Mesodermal cell (in vitro differentiated cells): ENCODE results near the gene FKBP9.
"Not testable (repeated sequence)": the region's sequence is repeated elsewhere in the genome, so short reads cannot be mapped to it uniquely, and the experiment has no call there.

Source experiments
- H3K27ac ChIP-seq: 2 replicates; pipeline ENCODE4 v1.7.0; 2013; ENCODE audit warnings: mild to moderate bottlenecking, low read depth, low read length, moderate library complexity; ENCODE audit not compliant: severe bottlenecking
- H3K36me3 ChIP-seq: 2 replicates; pipeline ENCODE4 v1.7.1; 2013; ENCODE audit warnings: mild to moderate bottlenecking, low read length, moderate library complexity; ENCODE audit not compliant: control insufficient read depth, insufficient read depth
- H3K4me1 ChIP-seq: one replicate; pipeline ENCODE4 v1.7.1; 2013; ENCODE audit warnings: mild to moderate bottlenecking, low read length; ENCODE audit not compliant: insufficient read depth, control insufficient read depth, poor library complexity, severe bottlenecking
- H3K4me3 ChIP-seq: 2 replicates; pipeline ENCODE4 v1.7.0; 2013; ENCODE audit warnings: low read length, control low read depth, mild to moderate bottlenecking; ENCODE audit not compliant: insufficient read depth, poor library complexity, severe bottlenecking; ENCODE audit errors: extremely low read depth
- H3K9me3 ChIP-seq: 2 replicates; pipeline ENCODE4 v1.7.1; 2013; ENCODE audit warnings: mild to moderate bottlenecking, low read length, moderate library complexity; ENCODE audit not compliant: control insufficient read depth
- WGBS, 2 experiments: methylation state at CpG; one replicate each; pipeline ENCODE4 v1.1.5; 2013; ENCODE audit warnings: missing lambda C conversion rate in 2 of 2; ENCODE audit not compliant: insufficient coverage in 2 of 2; 5-methylcytosine and 5-hydroxymethylcytosine counted together

The FKBP9 gene

DNA sequence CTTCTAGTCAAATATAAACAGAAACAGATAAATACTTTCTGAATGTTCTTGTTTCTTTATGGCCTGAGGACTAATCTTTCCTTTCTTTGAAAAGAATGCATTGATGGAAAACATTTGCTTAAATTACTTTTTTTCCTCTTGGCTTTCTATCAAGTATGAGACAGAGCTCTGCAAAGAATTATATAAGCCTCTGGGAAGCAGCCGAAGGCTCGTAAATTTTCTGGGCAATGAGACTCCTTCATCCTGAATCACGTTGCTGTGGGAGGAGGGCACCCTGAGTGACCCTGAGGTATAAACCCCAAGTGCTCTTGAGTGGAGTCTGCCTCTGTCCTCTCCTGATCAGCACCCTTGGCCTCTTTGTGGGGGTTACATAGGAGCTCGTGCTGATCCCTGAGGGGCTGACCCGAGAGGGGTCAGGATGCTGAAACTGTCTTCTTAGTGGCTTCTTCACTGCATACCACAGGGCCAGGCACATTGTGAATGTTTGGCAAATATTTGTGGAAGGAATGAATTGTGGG lies 33.9 kb downstream of the FKBP9 start:
- H3K36me3 ChIP-seq, H3K27ac ChIP-seq, H3K4me3 ChIP-seq, H3K4me1 ChIP-seq, H3K9me3 ChIP-seq: not testable (repeated sequence)
- WGBS, 2 experiments, result no CpG with 5 or more reads among the region's 5 CpGs

DNA sequence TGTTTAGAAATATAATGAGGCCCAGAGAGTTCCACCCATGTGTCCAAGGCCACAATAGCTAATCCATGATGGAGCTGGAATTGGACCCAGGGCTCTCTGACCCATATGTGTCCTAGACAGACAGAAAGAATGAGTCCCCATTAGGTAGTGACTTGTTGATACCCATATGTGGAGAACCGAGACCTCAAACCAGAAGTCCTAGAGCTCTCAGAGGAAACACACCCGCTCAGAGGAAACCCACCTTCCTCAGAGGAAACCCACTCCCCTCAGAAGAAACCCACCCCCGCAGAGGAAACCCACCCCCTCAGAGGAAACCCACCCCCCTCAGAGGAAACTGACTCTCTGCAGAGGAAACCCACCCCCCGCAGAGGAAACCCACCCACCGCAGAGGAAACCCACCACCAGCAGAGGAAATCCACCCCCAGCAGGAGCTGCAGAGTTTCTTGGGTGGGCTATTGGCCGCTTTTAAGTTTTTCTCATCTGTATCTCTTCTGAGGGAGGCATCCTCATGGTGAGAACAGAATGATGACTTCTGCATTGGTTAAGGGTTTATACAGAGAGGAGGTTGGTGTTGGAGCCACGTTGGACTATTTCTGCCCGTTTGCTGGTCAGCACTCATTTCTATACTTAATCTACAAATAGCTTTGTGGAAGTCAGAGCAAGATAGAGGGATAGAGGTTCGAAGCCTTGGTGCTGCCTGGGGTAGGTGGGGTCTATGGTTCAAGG lies 34.9 kb downstream of the FKBP9 start:
- H3K9me3 ChIP-seq, H3K36me3 ChIP-seq, H3K4me3 ChIP-seq, H3K27ac ChIP-seq, H3K4me1 ChIP-seq: not testable (repeated sequence)
- WGBS, 2 experiments, result 100% methylated on average over 2 of the region's 9 CpGs; no CpG with 5 or more reads in 1 of the 2 experiments

DNA sequence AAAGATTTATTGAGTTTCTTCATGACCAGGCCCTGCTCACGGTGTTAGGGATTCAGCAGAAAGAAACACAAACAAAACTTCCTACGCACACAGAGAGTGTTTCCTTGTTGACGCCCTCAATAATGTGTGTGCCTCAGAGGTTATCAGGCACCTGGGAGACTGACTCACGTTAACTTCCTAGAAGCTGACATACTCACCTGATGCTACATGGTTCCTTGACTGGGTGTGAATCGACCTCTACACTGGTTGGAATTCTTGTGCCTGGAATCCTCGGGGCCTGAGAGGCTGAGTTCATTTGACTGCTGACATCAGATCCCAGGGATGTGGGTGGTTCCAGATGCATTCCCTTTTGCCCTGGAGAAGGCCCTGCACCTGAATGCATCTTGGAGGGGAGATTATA lies 35.5 kb downstream of the FKBP9 start:
- not testable (repeated sequence) for H3K4me1 ChIP-seq, H3K9me3 ChIP-seq, H3K36me3 ChIP-seq, H3K27ac ChIP-seq, H3K4me3 ChIP-seq
- 80% methylated on average over 1 of the region's 6 CpGs; no CpG with 5 or more reads in 1 of the 2 experiments for WGBS, 2 experiments

DNA sequence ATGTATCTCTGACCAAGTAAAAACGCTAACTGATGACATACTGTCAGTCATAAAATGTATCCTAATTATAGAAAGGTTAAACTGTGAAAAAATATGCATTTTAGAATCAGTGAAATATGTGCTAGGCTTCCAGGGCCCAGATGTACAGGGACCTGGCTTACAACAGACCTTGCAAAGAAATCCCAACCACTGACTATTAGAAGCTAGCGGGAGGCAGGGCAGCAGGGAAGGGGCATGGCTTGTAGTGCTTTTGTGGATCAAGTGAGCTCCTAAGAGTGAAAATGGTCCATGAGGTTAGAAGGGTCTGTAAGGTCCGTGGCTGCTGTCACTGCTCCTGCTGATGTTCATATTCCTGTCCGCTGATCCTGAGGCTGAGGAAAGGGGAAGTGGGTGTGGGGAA lies 40.7 kb downstream of the FKBP9 start:
- not testable (repeated sequence) for H3K4me1 ChIP-seq, H3K36me3 ChIP-seq, H3K4me3 ChIP-seq, H3K9me3 ChIP-seq
- WGBS, 2 experiments, result no CpG with 5 or more reads among the region's 4 CpGs
- peak overlapping the region; percentile 82 for H3K27ac ChIP-seq

DNA sequence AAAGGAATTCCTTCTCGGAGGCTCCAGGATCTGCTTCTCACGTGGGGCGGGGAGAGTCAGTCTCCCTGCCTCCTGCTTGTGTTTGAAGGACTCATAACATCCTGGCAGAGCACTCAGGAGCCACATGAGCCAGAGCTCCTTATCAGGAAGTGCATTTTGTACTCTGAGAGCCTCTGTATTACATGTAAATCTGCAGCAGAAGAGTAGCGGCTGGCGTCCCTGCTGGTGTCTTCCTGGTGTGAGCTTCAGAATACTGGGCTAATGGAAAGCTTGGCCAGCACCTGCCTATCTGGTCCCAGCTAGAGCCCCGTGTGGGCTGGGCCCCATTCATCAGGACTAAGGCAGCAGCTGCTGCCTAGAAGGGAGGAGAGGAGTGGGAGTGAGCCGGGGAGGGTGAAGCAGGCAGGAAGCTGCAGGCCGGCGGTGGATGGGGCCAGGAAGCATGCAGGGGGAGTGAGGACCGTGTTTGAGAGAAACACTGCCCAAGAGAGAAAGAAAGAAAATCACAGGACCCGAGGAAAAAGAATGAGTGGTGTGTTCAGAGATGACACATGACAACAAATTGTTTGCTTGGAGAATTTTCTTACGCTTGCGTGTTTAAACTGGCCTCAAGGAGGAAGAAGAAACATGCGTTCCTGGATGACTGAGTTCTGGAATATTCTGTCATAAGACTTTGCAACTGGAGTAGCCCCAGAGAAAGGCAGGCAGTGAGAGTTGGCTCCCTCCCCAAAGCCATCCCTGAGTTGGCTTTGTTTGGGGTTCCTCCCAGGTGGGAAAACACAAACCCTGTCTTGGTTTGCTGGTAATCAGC lies 41.3 kb downstream of the FKBP9 start:
- WGBS, 2 experiments, result 36 to 37% methylated on average over 10 to 12 of the region's 14 CpGs
- H3K27ac ChIP-seq, result peak overlapping the region; percentile 82
- not testable (repeated sequence) for H3K4me3 ChIP-seq

DNA sequence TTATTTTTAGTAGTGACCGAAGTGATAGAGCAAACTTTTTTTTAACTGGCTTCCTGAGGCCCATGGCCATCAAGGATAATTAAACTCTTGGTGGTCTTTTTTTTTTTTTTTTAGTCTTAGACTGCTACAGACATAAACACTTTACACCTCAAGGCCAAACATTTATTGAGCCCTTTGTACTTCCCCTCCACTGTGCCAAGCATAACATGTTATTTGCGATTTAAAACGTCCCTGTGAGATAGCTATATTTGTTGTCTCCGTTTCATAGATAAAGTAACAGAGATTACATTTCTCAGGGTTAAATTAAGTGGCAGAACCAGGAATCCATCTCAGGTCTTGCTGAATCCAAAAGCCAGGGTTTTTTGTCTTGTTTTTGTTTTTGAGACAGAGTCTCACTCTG lies 42.1 kb downstream of the FKBP9 start:
- not testable (repeated sequence) for H3K4me1 ChIP-seq, H3K36me3 ChIP-seq, H3K9me3 ChIP-seq, H3K4me3 ChIP-seq
- H3K27ac ChIP-seq, result peak overlapping the region; percentile 82
- 100% methylated on average over 1 of the region's 4 CpGs; no CpG with 5 or more reads in 1 of the 2 experiments for WGBS, 2 experiments

More for the DNA sequence above, 41.3 kb downstream of the FKBP9 start:
- not testable (repeated sequence) for H3K36me3 ChIP-seq, H3K4me1 ChIP-seq, H3K9me3 ChIP-seq

DNA sequence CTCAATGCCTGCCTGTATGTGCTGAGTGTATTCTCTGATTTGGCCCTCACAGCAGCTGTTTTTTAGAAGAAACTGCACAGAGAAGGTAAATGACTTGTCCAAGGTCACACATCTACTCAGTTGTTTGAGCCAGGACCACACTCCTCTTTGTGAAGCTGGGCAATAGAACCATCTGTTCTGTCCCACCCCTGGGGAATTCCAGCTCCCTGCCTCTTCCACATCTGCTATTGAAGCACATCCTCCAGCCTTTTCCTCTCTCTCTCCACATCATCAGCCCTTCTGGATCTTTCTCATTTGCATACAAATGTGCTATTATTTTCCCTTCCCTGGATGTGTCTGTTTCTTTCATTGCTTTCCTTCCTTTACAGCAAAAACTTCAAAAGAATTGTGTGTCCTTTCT lies 45.9 kb downstream of the FKBP9 start:
- H3K4me3 ChIP-seq, H3K9me3 ChIP-seq, H3K4me1 ChIP-seq, H3K27ac ChIP-seq, H3K36me3 ChIP-seq: not testable (repeated sequence)

DNA sequence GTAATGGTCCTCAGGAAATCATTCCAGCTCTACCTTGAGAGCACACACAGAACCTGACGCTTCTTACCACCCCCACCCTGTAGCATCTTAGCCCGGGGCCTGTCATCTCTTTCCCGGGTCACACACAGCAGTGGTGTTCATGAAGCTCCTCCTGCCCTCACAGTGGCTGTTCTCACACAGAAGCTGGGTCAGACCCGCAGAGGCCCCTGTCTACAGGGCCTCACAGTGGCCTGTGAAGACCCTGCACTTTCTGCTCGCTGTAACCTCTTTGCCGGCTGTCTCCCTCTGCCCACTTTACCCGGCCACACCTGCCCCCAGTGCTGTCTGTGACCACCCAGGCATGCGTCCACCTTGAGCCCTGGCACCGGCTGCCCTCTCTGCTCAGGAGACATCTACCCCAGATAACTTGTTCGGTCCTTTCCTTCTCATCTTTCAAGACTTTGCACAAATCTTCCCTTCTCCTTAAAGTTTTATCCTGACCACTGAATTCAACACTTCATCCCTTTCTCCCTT lies 46.9 kb downstream of the FKBP9 start:
- not testable (repeated sequence) for H3K27ac ChIP-seq, H3K36me3 ChIP-seq, H3K9me3 ChIP-seq, H3K4me3 ChIP-seq, H3K4me1 ChIP-seq
- WGBS, 2 experiments, result 78 to 92% methylated on average over 7 to 9 of the region's 10 CpGs

DNA sequence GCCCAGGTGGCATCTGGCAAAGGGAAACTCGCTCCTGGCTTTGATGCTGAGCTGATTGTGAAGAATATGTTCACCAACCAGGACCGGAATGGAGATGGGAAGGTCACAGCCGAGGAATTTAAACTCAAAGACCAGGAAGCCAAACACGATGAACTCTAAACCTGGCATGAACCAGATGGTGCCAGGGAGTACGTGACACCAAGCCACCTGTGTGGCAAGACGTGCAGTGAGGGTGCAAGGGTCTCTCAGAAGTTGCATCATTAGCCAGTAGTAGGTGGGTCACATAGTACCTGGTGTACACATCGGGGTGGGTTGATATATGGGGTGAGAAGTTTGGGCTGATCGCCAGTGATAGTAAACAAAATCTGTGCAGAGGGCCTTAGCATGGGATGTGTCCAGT lies 48.0 kb downstream of the FKBP9 start:
- H3K4me1 ChIP-seq, H3K27ac ChIP-seq, H3K4me3 ChIP-seq, H3K9me3 ChIP-seq, H3K36me3 ChIP-seq: not testable (repeated sequence)
- WGBS, 2 experiments, result 86 to 91% methylated on average over 6 to 7 of the region's 8 CpGs

DNA sequence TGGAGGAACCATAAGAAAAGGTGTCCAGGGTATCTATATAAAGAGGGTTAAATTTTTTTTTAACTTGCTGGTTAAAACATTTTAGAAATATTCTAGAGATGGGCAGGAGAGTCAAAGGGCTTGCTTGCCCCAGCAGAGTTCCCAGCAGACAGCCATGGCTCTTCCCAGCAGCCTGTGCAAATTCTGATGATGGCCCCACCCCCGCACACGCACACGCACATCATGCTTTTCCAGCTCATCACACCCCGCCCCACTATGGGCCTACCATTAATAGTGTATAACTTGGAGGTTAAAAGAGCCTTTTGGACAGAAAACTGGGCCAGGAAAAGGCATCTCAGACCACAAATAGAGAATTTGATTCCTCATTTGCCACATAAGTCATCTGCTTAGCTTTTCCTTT lies 48.5 kb downstream of the FKBP9 start:
- no CpG with 5 or more reads among the region's 4 CpGs for WGBS, 2 experiments
- not testable (repeated sequence) for H3K27ac ChIP-seq, H3K4me1 ChIP-seq, H3K9me3 ChIP-seq, H3K4me3 ChIP-seq, H3K36me3 ChIP-seq

DNA sequence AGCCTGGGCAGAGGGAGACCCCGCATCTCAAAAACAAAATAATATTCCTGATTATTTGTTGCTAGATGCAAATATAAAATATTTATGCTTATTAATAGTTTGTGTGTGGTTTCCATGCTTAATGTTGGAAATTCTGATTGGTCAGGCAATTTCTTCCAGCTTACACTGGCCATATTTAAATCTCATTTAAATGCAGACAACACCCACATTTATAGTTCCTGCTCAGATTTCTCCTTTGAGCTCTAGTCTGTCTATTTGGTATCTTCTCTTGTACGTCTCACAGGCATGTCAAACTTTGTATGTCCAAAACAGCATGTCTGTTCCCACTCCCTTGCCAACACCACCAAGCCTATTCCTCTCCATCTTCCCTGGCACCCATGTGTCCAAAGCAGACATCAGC lies 52.5 kb downstream of the FKBP9 start:
- no peak overlapping the region for H3K27ac ChIP-seq
- H3K9me3 ChIP-seq, result no peaks in the 10 kb centered on the region
- no peak overlapping the region for H3K4me3 ChIP-seq
- peaks cover 20% of the 10 kb centered on the region for H3K36me3 ChIP-seq
- 100% methylated on average over 1 of the region's 2 CpGs for WGBS, 2 experiments
- no peaks in the 10 kb centered on the region for H3K4me1 ChIP-seq
